IMR-90 (cell line): ENCODE results near the gene DRC3. TPM values are rescaled to one million over a fixed set of nuclear protein-coding genes. Genes with fewer than 3 reads are reported as not detected.

Experiments
- ATAC-seq: fragments of 200-7000 bp; cut with Tn5 transposase; 2 replicates; pipeline ENCODE4 v1.9.1; 2020; ENCODE audit warnings: low read depth, mild to moderate bottlenecking, moderate library complexity
- BruUV-seq: library from RNA; stranded (reverse); fragments of 400-500 nt; replicated peaks from 2 replicates; lab custom pipeline; 2021; lab: Mats Ljungman, UMichigan
- CTCF ChIA-PET: fragments of 300-600 bp; formaldehyde crosslinking; extraction: SDS; loops from one replicate; lab custom pipeline; 2021; ENCODE audit warnings: antibody characterized with exemption; lab: Yijun Ruan, JAX
- POLR2A ChIA-PET: fragments of 300-600 bp; sonication (Branson Sonifier 250); formaldehyde crosslinking; loops from one replicate; lab custom pipeline; 2022; ENCODE audit warnings: antibody characterized with exemption; ENCODE audit not compliant: unreplicated experiment; lab: Charles Lee
- DNase-seq: peaks from one replicate; pipeline ENCODE4 v3.0.0; 2013
- H2AFZ ChIP-seq: replicated peaks from 2 replicates; pipeline ENCODE3; 2013; ENCODE audit warnings: low read length, mild to moderate bottlenecking; ENCODE audit not compliant: poor library complexity
- H2AK5ac ChIP-seq: 2 replicates; pipeline ENCODE4 v1.6.1; 2013; ENCODE audit warnings: low read depth, low read length, inconsistent platforms
- H2AK9ac ChIP-seq: replicated peaks from 2 replicates; pipeline ENCODE3; 2013; ENCODE audit warnings: mild to moderate bottlenecking, low read depth, low read length, moderate library complexity; ENCODE audit not compliant: poor library complexity
- H2BK120ac ChIP-seq: 2 replicates; pipeline ENCODE4 v1.6.1; 2013; ENCODE audit warnings: low read depth, low read length, inconsistent platforms
- H2BK15ac ChIP-seq: 3 replicates; pipeline ENCODE4 v1.6.1; 2013; ENCODE audit warnings: low read depth, low read length, inconsistent platforms
- H2BK20ac ChIP-seq: 2 replicates; pipeline ENCODE4 v1.6.1; 2013; ENCODE audit warnings: low read depth, mild to moderate bottlenecking, inconsistent platforms, low read length, moderate library complexity
- H2BK5ac ChIP-seq: 2 replicates; pipeline ENCODE4 v1.6.1; 2013; ENCODE audit warnings: mild to moderate bottlenecking, low read depth, low read length, inconsistent platforms; ENCODE audit not compliant: poor library complexity, severe bottlenecking
- H3K14ac ChIP-seq: replicated peaks from 2 replicates; pipeline ENCODE4 v1.6.1; 2013; ENCODE audit warnings: low read depth, low read length, inconsistent platforms
- H3K18ac ChIP-seq: 2 replicates; pipeline ENCODE4 v1.6.1; 2013; ENCODE audit warnings: low read depth, low read length, control low read depth
- H3K23ac ChIP-seq: 2 replicates; pipeline ENCODE4 v1.6.1; 2013; ENCODE audit warnings: low read depth, low read length, inconsistent platforms
- H3K27ac ChIP-seq: 2 replicates; pipeline ENCODE4 v1.5.1; 2013; ENCODE audit warnings: mild to moderate bottlenecking, control low read depth, low read length; ENCODE audit not compliant: insufficient read depth
- H3K27me3 ChIP-seq: 2 replicates; pipeline ENCODE4 v1.6.1; 2013; ENCODE audit warnings: low read length; ENCODE audit not compliant: control insufficient read depth, insufficient read depth
- H3K36me3 ChIP-seq: 2 replicates; pipeline ENCODE4 v1.6.1; 2013; ENCODE audit warnings: low read length, mixed read lengths; ENCODE audit not compliant: control insufficient read depth, insufficient read depth
- H3K4ac ChIP-seq: 2 replicates; pipeline ENCODE4 v1.6.1; 2013; ENCODE audit warnings: low read depth, low read length, inconsistent platforms
- H3K4me1 ChIP-seq: 2 replicates; pipeline ENCODE4 v1.6.1; 2013; ENCODE audit warnings: low read length, mixed read lengths; ENCODE audit not compliant: control insufficient read depth, insufficient read depth
- H3K4me2 ChIP-seq: 2 replicates; pipeline ENCODE4 v1.6.1; 2013; ENCODE audit warnings: low read depth, mild to moderate bottlenecking, control low read depth, low read length, moderate library complexity
- H3K4me3 ChIP-seq: 2 replicates; pipeline ENCODE4 v1.5.1; 2013; ENCODE audit warnings: low read depth, mild to moderate bottlenecking, control low read depth, low read length, moderate library complexity; ENCODE audit not compliant: insufficient read depth
- H3K56ac ChIP-seq: 2 replicates; pipeline ENCODE4 v1.6.1; 2013; ENCODE audit warnings: low read length, inconsistent platforms; ENCODE audit not compliant: insufficient read depth; ENCODE audit errors: extremely low read depth
- H3K79me1 ChIP-seq, 2 experiments: 2 replicates each; pipeline ENCODE4 v1.6.1; 2013; ENCODE audit warnings: low read length in 2 of 2, inconsistent platforms in 1 of 2, low read depth in 1 of 2
- H3K9ac ChIP-seq: 2 replicates; pipeline ENCODE4 v1.6.1; 2013; ENCODE audit warnings: low read depth, low read length, control low read depth
- H3K9me1 ChIP-seq: 2 replicates; pipeline ENCODE4 v1.6.1; 2013; ENCODE audit warnings: low read length, inconsistent platforms; ENCODE audit not compliant: insufficient read depth
- H3K9me3 ChIP-seq: 2 replicates; pipeline ENCODE4 v1.6.1; 2013; ENCODE audit warnings: low read length; ENCODE audit not compliant: control insufficient read depth, insufficient read depth
- H4K20me1 ChIP-seq: 2 replicates; pipeline ENCODE4 v1.6.1; 2013; ENCODE audit warnings: low read length, inconsistent platforms; ENCODE audit not compliant: insufficient read depth
- H4K5ac ChIP-seq: 2 replicates; pipeline ENCODE4 v1.6.1; 2013; ENCODE audit warnings: mild to moderate bottlenecking, low read depth, low read length, control low read depth
- H4K8ac ChIP-seq, 2 experiments: 2 replicates each; pipeline ENCODE4 v1.6.1; 2013; ENCODE audit warnings: low read depth in 2 of 2, low read length in 2 of 2, control low read depth in 1 of 2, inconsistent platforms in 1 of 2
- H4K91ac ChIP-seq: 2 replicates; pipeline ENCODE4 v1.6.1; 2013; ENCODE audit warnings: low read depth, low read length, inconsistent platforms; ENCODE audit not compliant: insufficient read depth
- BHLHE40 ChIP-seq: fragments of 150-350 bp; IDR thresholded peaks from 2 replicates; pipeline ENCODE4 v1.6.1; 2016; ENCODE audit warnings: mild to moderate bottlenecking, low read depth, low read length
- CHD1 ChIP-seq: IDR thresholded peaks from 2 replicates; pipeline ENCODE4 v1.6.1; 2012; ENCODE audit warnings: low read depth, low read length, improper control_type of control experiment
- MXI1 ChIP-seq: IDR thresholded peaks from 2 replicates; pipeline ENCODE4 v1.6.1; 2012; ENCODE audit warnings: low read depth, mild to moderate bottlenecking, low read length, moderate library complexity, borderline replicate concordance
- POLR2A ChIP-seq: IDR thresholded peaks from 2 replicates; pipeline ENCODE4 v1.6.1; 2012; ENCODE audit warnings: mild to moderate bottlenecking, low read depth, low read length
- RAD21 ChIP-seq: IDR thresholded peaks from 2 replicates; pipeline ENCODE4 v1.6.1; 2012; ENCODE audit warnings: low read length, improper control_type of control experiment
- RCOR1 ChIP-seq: IDR thresholded peaks from 2 replicates; pipeline ENCODE4 v1.6.1; 2012; ENCODE audit warnings: mild to moderate bottlenecking, low read length, improper control_type of control experiment; ENCODE audit not compliant: insufficient replicate concordance
- RFX5 ChIP-seq: IDR thresholded peaks from 2 replicates; pipeline ENCODE4 v1.8.0; 2012; ENCODE audit warnings: low read depth, mild to moderate bottlenecking, low read length, moderate library complexity
- SMC3 ChIP-seq: fragments of 150-350 bp; IDR thresholded peaks from 2 replicates; pipeline ENCODE4 v1.6.1; 2016; ENCODE audit warnings: low read depth, mild to moderate bottlenecking, antibody characterized with exemption, low read length, moderate library complexity
- WGBS, 2 experiments: methylation state at CpG; one replicate each; pipeline versions ENCODE4 v1.1.5 to v1.1.7; 2013; ENCODE audit warnings: missing lambda C conversion rate in 2 of 2; ENCODE audit not compliant: insufficient read length in 1 of 2; ENCODE audit errors: extremely low coverage in 2 of 2; 5-methylcytosine and 5-hydroxymethylcytosine counted together
- dilution Hi-C: fragments of 300-500 bp; cut with HindIII; formaldehyde crosslinking; loops from one replicate; pipeline ENCODE4 v1.14.3; 2018; ENCODE audit warnings: low sequenced_read_pairs; ENCODE audit not compliant: unreplicated experiment
- in situ Hi-C: fragments of 300-500 bp; cut with MboI; formaldehyde crosslinking; loops from 3 replicates; pipeline ENCODE4 v1.14.3; 2019; ENCODE audit warnings: low sequenced_read_pairs, inconsistent platforms, mixed read lengths
- intact Hi-C: fragments of 100-400 bp; cut with micrococcal nuclease; formaldehyde crosslinking; loops from 2 replicates; pipeline ENCODE4 v1.10.0; 2022
- polyA plus RNA-seq, 3 experiments: library from polyadenylated mRNA; depleted of rRNA; stranded (reverse); fragments of >200 nt; gene quantifications; 2 replicates each; pipeline ENCODE4 v1.2.3, GENCODE V29; 2012; ENCODE audit warnings: low replicate concordance in 1 of 3
- total RNA-seq: library from RNA; depleted of rRNA; stranded (reverse); fragments of >200 nt; gene quantifications from 2 replicates; pipeline ENCODE4 v1.2.3, GENCODE V29; 2012
- TF ChIP-seq, protein P1 (sequence below): fragments of 150-350 bp; IDR thresholded peaks from 2 replicates; pipeline ENCODE4 v1.6.1; 2016; ENCODE audit warnings: low read depth, mild to moderate bottlenecking, low read length, moderate library complexity, borderline replicate concordance
- TF ChIP-seq, protein P2 (sequence below): fragments of 150-350 bp; IDR thresholded peaks from 2 replicates; pipeline ENCODE4 v1.6.1; 2017; ENCODE audit warnings: mild to moderate bottlenecking, antibody characterized with exemption, low read length, low read depth

DRC3 gene
- total and polyA plus RNA-seq, 2 of the 4 experiments (the other 2 are of a cell fraction) = 0.55 to 0.72 TPM

DNA sequence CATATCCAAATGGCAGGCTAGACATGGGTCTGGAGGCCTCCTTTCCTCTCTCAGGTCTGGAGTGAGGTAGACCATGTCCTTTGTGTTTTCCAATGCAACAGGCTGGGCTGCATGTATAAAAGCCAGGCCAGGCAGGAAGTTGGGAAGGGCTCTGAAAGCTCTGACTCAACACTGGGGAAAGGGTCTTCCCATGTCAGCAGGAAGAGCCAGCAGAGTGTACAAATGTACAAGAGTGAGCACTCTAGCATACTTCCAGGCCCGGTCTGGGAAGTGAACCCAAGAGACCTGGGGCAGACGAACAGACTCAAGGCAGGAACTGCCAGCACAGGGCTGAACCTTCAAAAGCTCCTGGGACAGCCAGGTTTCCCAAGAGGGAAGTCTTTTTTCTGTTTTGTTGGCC lies 59.3 kb downstream of the DRC3 start:
- DNase-seq (peak; percentile 61), ATAC-seq (peak; percentile 19; the same call in 1 of the 2 replicates)
- Histone ChIP-seq H3K4me2 (no peak overlapping the region), H3K9me1 (peaks cover 12% of the 10 kb centered on the region), H3K18ac (no peak overlapping the region), H4K5ac (0 out of 2 replicates have a peak overlapping the region, but pooled peaks have one; percentile 88), H3K23ac (no peak overlapping the region), H2BK120ac (no peak overlapping the region; the same call in 1 of the 2 replicates), H2BK15ac (no peak overlapping the region), H3K4me1 (peaks cover 2% of the 10 kb centered on the region; the same call in 1 of the 2 replicates), H3K4ac (0 out of 2 replicates have a peak overlapping the region, but pooled peaks have one; percentile 49), H3K9me3 (no peaks in the 10 kb centered on the region), H2AK5ac (no peak overlapping the region), H2BK5ac (peak overlapping the region; percentile 50), H3K9ac (no peak overlapping the region; the same call in 1 of the 2 replicates), H4K91ac (no peak overlapping the region; the same call in 1 of the 2 replicates), H3K27me3 (no peaks in the 10 kb centered on the region), H3K27ac (no peak overlapping the region), H3K79me1 (peaks cover 10 to 50% of the 10 kb centered on the region in 2 experiments; a peak in 3 of 4 replicates), H3K36me3 (no peaks in the 10 kb centered on the region), H3K4me3 (no peak overlapping the region), H4K20me1 (no peaks in the 10 kb centered on the region), H3K14ac (peak overlapping the region; percentile 54; the same call in 1 of the 2 replicates), H3K56ac (no peak overlapping the region), H2AK9ac (no peak overlapping the region), H2AFZ (peak overlapping the region; percentile 74), H2BK20ac (peak overlapping the region; percentile 27; the same call in 1 of the 2 replicates), H4K8ac (peak overlapping the region in 1 of 2 experiments; percentile 68; a peak in 2 of 4 replicates)
- TF ChIP-seq, protein P1, sequence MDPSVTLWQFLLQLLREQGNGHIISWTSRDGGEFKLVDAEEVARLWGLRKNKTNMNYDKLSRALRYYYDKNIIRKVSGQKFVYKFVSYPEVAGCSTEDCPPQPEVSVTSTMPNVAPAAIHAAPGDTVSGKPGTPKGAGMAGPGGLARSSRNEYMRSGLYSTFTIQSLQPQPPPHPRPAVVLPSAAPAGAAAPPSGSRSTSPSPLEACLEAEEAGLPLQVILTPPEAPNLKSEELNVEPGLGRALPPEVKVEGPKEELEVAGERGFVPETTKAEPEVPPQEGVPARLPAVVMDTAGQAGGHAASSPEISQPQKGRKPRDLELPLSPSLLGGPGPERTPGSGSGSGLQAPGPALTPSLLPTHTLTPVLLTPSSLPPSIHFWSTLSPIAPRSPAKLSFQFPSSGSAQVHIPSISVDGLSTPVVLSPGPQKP = no peak
- TF ChIP-seq RFX5 (no peak), BHLHE40 (no peak), POLR2A (no peak), SMC3 (no peak), RAD21 (no peak), RCOR1 (no peak), CHD1 (no peak), MXI1 (no peak)
- TF ChIP-seq, protein P2, sequence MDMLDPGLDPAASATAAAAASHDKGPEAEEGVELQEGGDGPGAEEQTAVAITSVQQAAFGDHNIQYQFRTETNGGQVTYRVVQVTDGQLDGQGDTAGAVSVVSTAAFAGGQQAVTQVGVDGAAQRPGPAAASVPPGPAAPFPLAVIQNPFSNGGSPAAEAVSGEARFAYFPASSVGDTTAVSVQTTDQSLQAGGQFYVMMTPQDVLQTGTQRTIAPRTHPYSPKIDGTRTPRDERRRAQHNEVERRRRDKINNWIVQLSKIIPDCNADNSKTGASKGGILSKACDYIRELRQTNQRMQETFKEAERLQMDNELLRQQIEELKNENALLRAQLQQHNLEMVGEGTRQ = no peak
- dilution Hi-C loops = no loop called here
- CTCF ChIA-PET = no interaction called here
- in situ Hi-C loops = loop anchor here (5.0 to 10.0 kb wide), 2 partner anchors 140 to 347 kb away; partner anchors contain the start of gene RAI1
- POLR2A ChIA-PET = no interaction called here
- intact Hi-C loops = loop anchor here (5.0 to 10.0 kb wide), 4 partner anchors 60 to 677 kb away; partner anchors contain the start of genes DRC3, RAI1 and TOM1L2
- 100% methylated on average over 1 of the region's 2 CpGs; no CpG with 5 or more reads in 1 of the 2 experiments for WGBS, 2 experiments
- no TSS peak for BruUV-seq
